PC-9 (cell line): Measurements from ENCODE around the gene CLRN2. TPM values are rescaled to one million over a fixed set of nuclear protein-coding genes. Genes with fewer than 3 reads are reported as not detected.

Experiments
- BruUV-seq: library from RNA; stranded (reverse); fragments of 400-500 nt; replicated peaks from 2 replicates; lab custom pipeline; 2021; lab: Mats Ljungman, UMichigan
- CTCF ChIA-PET: fragments of 300-600 bp; sonication (Branson Sonifier 250); formaldehyde crosslinking; loops from one replicate; lab custom pipeline; 2022; ENCODE audit warnings: antibody characterized with exemption; lab: Charles Lee
- POLR2A ChIA-PET: fragments of 300-600 bp; sonication (Branson Sonifier 250); formaldehyde crosslinking; loops from one replicate; lab custom pipeline; 2022; ENCODE audit warnings: antibody characterized with exemption; ENCODE audit not compliant: unreplicated experiment; lab: Charles Lee
- DNase-seq, 2 experiments: peaks; one replicate each; pipeline versions ENCODE4 v3.0.0 to v3.0.0-alpha.2; 2015 to 2022; ENCODE audit warnings: mixed read lengths in 1 of 2
- H2AFZ ChIP-seq: fragments of 200-600 bp; sonication (generic); 2 replicates; pipeline ENCODE4 v1.8.1; 2017; ENCODE audit warnings: antibody characterized with exemption
- H3F3A ChIP-seq: fragments of 200-600 bp; sonication (generic); 2 replicates; pipeline ENCODE4 v1.8.1; 2017; ENCODE audit warnings: antibody characterized with exemption, mild to moderate bottlenecking, low read depth; ENCODE audit not compliant: insufficient read depth
- H3K27ac ChIP-seq: fragments of 200-600 bp; sonication (generic); 2 replicates; pipeline ENCODE4 v1.6.1; 2016; ENCODE audit warnings: mixed run types
- H3K27me3 ChIP-seq: fragments of 200-600 bp; sonication (generic); 2 replicates; pipeline ENCODE4 v1.6.1; 2016; ENCODE audit warnings: low read depth, mixed run types; ENCODE audit not compliant: insufficient read depth
- H3K36me3 ChIP-seq: fragments of 200-600 bp; sonication (generic); 2 replicates; pipeline ENCODE4 v1.6.1; 2016; ENCODE audit warnings: low read depth, mixed run types
- H3K4me1 ChIP-seq: fragments of 200-600 bp; sonication (generic); replicated peaks from 2 replicates; pipeline ENCODE4 v1.6.1; 2016; ENCODE audit warnings: mixed run types; ENCODE audit not compliant: insufficient read depth
- H3K4me2 ChIP-seq: fragments of 200-600 bp; sonication (generic); 2 replicates; pipeline ENCODE4 v1.6.1; 2017; ENCODE audit warnings: mixed run types
- H3K4me3 ChIP-seq: fragments of 200-600 bp; sonication (generic); 2 replicates; pipeline ENCODE4 v1.6.1; 2016; ENCODE audit warnings: mixed run types
- H3K79me2 ChIP-seq: fragments of 200-600 bp; sonication (generic); 2 replicates; pipeline ENCODE4 v1.6.1; 2017; ENCODE audit warnings: low read depth, mixed run types
- H3K9me2 ChIP-seq: fragments of 200-600 bp; sonication (generic); 2 replicates; pipeline ENCODE4 v1.8.1; 2017; ENCODE audit warnings: mild to moderate bottlenecking; ENCODE audit not compliant: insufficient read depth
- H3K9me3 ChIP-seq: fragments of 200-600 bp; sonication (generic); 2 replicates; pipeline ENCODE4 v1.8.1; 2016; ENCODE audit warnings: low read depth; ENCODE audit not compliant: insufficient read depth
- H4K20me1 ChIP-seq: fragments of 200-600 bp; sonication (generic); 2 replicates; pipeline ENCODE4 v1.8.1; 2017; ENCODE audit not compliant: insufficient read depth
- CTCF ChIP-seq: fragments of 200-600 bp; sonication (generic); conservative IDR thresholded peaks from 2 replicates; pipeline ENCODE4 v1.6.1; 2017; ENCODE audit warnings: mixed run types, antibody characterized with exemption, mild to moderate bottlenecking, moderate library complexity
- EZH2 ChIP-seq: fragments of 200-600 bp; sonication (generic); IDR thresholded peaks from 2 replicates; pipeline ENCODE4 v1.8.0; 2017; ENCODE audit warnings: antibody characterized with exemption, low read depth
- intact Hi-C: fragments of 100-400 bp; cut with micrococcal nuclease; formaldehyde crosslinking; loops from one replicate; pipeline ENCODE4 v1.10.0; 2022; ENCODE audit not compliant: unreplicated experiment
- total RNA-seq: library from RNA; stranded (reverse); gene quantifications from 2 replicates; pipeline ENCODE4 v1.2.3, GENCODE V29; 2021

The CLRN2 gene
- total RNA-seq, 1 experiment from 2014 or later = not detected

DNA sequence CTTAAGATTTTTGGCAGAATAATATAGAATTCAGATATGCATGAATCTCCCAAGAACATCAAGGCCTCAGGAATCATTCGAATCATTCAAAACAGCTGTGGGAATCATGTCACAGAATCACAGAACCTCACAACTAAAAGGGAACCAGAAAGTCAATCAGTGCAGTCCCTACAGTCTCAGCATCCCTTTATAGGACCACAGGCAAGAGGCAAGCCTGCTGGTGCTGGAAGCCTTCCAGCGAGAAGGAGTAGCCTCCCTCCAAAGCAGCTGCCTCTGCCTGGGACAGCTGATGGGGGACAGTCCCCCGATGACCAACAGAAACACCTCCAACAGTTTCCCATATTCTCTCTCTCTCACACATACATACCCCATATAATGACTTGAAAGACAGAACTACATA lies 23.8 kb upstream of the CLRN2 start:
- no peak for DNase-seq
- Histone ChIP-seq H3K27me3 (no peaks in the 10 kb centered on the region), H2AFZ (no peak overlapping the region), H3K4me1 (no peaks in the 10 kb centered on the region), H3F3A (no peaks in the 10 kb centered on the region), H3K36me3 (no peaks in the 10 kb centered on the region), H3K9me3 (no peaks in the 10 kb centered on the region), H3K79me2 (no peaks in the 10 kb centered on the region), H4K20me1 (no peaks in the 10 kb centered on the region), H3K9me2 (no peaks in the 10 kb centered on the region), H3K4me2 (no peak overlapping the region), H3K4me3 (no peak overlapping the region), H3K27ac (no peak overlapping the region)
- TF ChIP-seq EZH2 = no peak
- no peak for TF ChIP-seq CTCF
- intact Hi-C loops = no loop called here
- POLR2A ChIA-PET = no interaction called here
- no TSS peak for BruUV-seq
- CTCF ChIA-PET = no interaction called here

GRCh38 chr4:17492058-17492741 lies 22.8 kb upstream of the CLRN2 start:
- ChIA-PET CTCF (no interaction called here), POLR2A (interaction anchor here (0.6 kb wide), 1 partner anchor 15 kb away, joined by 7 read pairs; no protein-coding TSS in a partner anchor)
- TF ChIP-seq CTCF (no peak), EZH2 (no peak)
- Histone ChIP-seq H2AFZ (no peak overlapping the region), H3K79me2 (no peaks in the 10 kb centered on the region), H3K4me1 (no peaks in the 10 kb centered on the region), H3K4me2 (no peak overlapping the region), H3K27ac (no peak overlapping the region), H3K9me3 (no peaks in the 10 kb centered on the region), H4K20me1 (no peaks in the 10 kb centered on the region), H3F3A (no peaks in the 10 kb centered on the region), H3K9me2 (no peaks in the 10 kb centered on the region), H3K36me3 (no peaks in the 10 kb centered on the region), H3K27me3 (no peaks in the 10 kb centered on the region), H3K4me3 (no peak overlapping the region)
- DNase-seq = no peak
- intact Hi-C loops = no loop called here
- no TSS peak for BruUV-seq

- no peak for TF ChIP-seq EZH2
- TF ChIP-seq CTCF = no peak
- POLR2A ChIA-PET = no interaction called here
- H2AFZ ChIP-seq = no peak overlapping the region
- H3K4me1 ChIP-seq = no peaks in the 10 kb centered on the region
- intact Hi-C loops = no loop called here
- CTCF ChIA-PET = no interaction called here
- H3K4me2 ChIP-seq = no peak overlapping the region
- H3F3A ChIP-seq = no peaks in the 10 kb centered on the region
- no peak overlapping the region for H3K27ac ChIP-seq
- H3K36me3 ChIP-seq = no peaks in the 10 kb centered on the region
- no peak overlapping the region for H3K4me3 ChIP-seq
- H3K27me3 ChIP-seq = no peaks in the 10 kb centered on the region
- no peaks in the 10 kb centered on the region for H3K79me2 ChIP-seq
- no peak for DNase-seq
- no peaks in the 10 kb centered on the region for H3K9me2 ChIP-seq
- H3K9me3 ChIP-seq = no peaks in the 10 kb centered on the region
- BruUV-seq = no TSS peak
- H4K20me1 ChIP-seq = no peaks in the 10 kb centered on the region
Measured at GRCh38 chr4:17492876-17493275, 22.1 kb upstream of the CLRN2 start.
